ENCODE results near the gene CCR5.

GRCh38 chr3:46365041-46365440 lies 5.7 kb upstream of the CCR5 start:
- TF ChIP-seq CTCF (IDR thresholded peaks at IDR 0.05), result no peak
- no peak for TF ChIP-seq POLR2AphosphoS5 (IDR thresholded peaks at IDR 0.05; ENCODE audit: low read depth, low read length)

Measured in Panc1 (cell line).